DOHH2 (cell line): ENCODE results near the gene PTPN14.

ENCODE experiments used
- EZH2phosphoT487 ChIP-seq: fragments of 200-600 bp; sonication (generic); IDR thresholded peaks from 2 replicates; pipeline ENCODE4 v1.6.1; 2017; ENCODE audit warnings: borderline replicate concordance, mild to moderate bottlenecking, antibody characterized with exemption, low read length, moderate library complexity, mixed read lengths
- TF ChIP-seq, protein P1 (sequence below): fragments of 200-600 bp; sonication (generic); IDR thresholded peaks from one replicate; pipeline ENCODE4 v1.5.1; 2014; ENCODE audit warnings: antibody characterized with exemption, mild to moderate bottlenecking, low read depth, low read length; ENCODE audit not compliant: poor library complexity, severe bottlenecking

DNA sequence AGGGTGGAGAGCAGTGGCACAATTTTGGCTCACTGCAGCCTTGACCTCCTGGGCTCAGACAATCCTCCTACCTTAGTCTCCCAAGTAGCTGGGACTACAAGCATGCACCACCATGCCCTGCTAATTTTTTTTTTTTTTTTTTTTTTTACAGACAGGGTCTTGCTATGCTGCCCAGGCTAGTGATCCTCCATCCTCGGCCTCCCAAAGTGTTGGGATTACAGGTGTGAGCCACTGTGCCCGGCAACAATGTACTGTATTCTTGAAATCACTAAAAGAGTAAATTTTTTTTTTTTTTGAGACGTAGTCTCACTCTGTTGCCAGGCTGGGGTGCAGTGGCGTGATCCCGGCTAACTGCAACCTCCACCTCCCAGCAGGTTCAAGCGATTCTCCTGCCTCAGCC, 152.9 kb downstream of the PTPN14 start:
- TF ChIP-seq, protein P1, sequence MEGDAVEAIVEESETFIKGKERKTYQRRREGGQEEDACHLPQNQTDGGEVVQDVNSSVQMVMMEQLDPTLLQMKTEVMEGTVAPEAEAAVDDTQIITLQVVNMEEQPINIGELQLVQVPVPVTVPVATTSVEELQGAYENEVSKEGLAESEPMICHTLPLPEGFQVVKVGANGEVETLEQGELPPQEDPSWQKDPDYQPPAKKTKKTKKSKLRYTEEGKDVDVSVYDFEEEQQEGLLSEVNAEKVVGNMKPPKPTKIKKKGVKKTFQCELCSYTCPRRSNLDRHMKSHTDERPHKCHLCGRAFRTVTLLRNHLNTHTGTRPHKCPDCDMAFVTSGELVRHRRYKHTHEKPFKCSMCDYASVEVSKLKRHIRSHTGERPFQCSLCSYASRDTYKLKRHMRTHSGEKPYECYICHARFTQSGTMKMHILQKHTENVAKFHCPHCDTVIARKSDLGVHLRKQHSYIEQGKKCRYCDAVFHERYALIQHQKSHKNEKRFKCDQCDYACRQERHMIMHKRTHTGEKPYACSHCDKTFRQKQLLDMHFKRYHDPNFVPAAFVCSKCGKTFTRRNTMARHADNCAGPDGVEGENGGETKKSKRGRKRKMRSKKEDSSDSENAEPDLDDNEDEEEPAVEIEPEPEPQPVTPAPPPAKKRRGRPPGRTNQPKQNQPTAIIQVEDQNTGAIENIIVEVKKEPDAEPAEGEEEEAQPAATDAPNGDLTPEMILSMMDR = no peak
- TF ChIP-seq EZH2phosphoT487 = no peak
